ENCODE measurements around the gene MLXIP.

GRCh38 chr12:122046145-122046544 is 32.4 kb upstream of the MLXIP start:
- TF ChIP-seq CTCF (IDR thresholded peaks at IDR 0.05) (no peak), POLR2A (IDR thresholded peaks at IDR 0.05) (no peak)
